WTC11 (cell line): ENCODE results near the gene FETUB.

Experiments used
- ATF1 ChIP-seq: sonication (generic); formaldehyde crosslinking; IDR thresholded peaks from 2 replicates; pipeline ENCODE4 v1.8.1; 2023; ENCODE audit warnings: mild to moderate bottlenecking, moderate library complexity, missing genetic modification reagents
- CTCF ChIP-seq: fragments of 200-600 bp; IDR thresholded peaks from 2 replicates; pipeline ENCODE4 v1.8.0; 2022; ENCODE audit warnings: antibody characterized with exemption
- E2F1 ChIP-seq: sonication (generic); formaldehyde crosslinking; IDR thresholded peaks from 2 replicates; pipeline ENCODE4 v1.8.0; 2022; ENCODE audit warnings: mild to moderate bottlenecking, missing genetic modification reagents
- FOXP4 ChIP-seq: sonication (generic); formaldehyde crosslinking; IDR thresholded peaks from 2 replicates; pipeline ENCODE4 v1.8.0; 2022; ENCODE audit warnings: mild to moderate bottlenecking, missing genetic modification reagents
- NR3C1 ChIP-seq: sonication (generic); formaldehyde crosslinking; conservative IDR thresholded peaks from 2 replicates; pipeline ENCODE4 v1.8.1; 2023; ENCODE audit warnings: low read depth, mild to moderate bottlenecking, missing genetic modification reagents
- TEAD4 ChIP-seq: sonication (generic); formaldehyde crosslinking; IDR thresholded peaks from 2 replicates; pipeline ENCODE4 v1.8.0; 2022; ENCODE audit warnings: mild to moderate bottlenecking, missing genetic modification reagents
- ZNF416 ChIP-seq: fragments of 250-450 bp; sonication (Bioruptor Pico); IDR thresholded peaks from 2 replicates; pipeline ENCODE4 v1.9.0; 2021; ENCODE audit warnings: mild to moderate bottlenecking, inconsistent platforms

- TF ChIP-seq CTCF: no peak
- TF ChIP-seq TEAD4: no peak
- TF ChIP-seq E2F1 (CRISPR knock-in tag): no peak
- TF ChIP-seq ZNF416 (CRISPR knock-in tag): no peak
- TF ChIP-seq ATF1 (CRISPR knock-in tag): no peak
- TF ChIP-seq FOXP4 (CRISPR knock-in tag): no peak
- TF ChIP-seq NR3C1 (CRISPR knock-in tag): no peak
These were observed 29.3 kb downstream of the FETUB start for GRCh38 chr3:186669378-186670084.
